Cerebellar cortex (tissue), 1 donor: ENCODE measurements around the gene FHIP2A.
"Not testable (repeated sequence)": the region's sequence is repeated elsewhere in the genome, so short reads cannot be mapped to it uniquely, and the experiment has no call there.

Source experiments
- DNase-seq: peaks from one replicate; pipeline ENCODE4 v3.0.0-alpha.2; 2015; ENCODE audit warnings: low spot score

The FHIP2A gene

DNA sequence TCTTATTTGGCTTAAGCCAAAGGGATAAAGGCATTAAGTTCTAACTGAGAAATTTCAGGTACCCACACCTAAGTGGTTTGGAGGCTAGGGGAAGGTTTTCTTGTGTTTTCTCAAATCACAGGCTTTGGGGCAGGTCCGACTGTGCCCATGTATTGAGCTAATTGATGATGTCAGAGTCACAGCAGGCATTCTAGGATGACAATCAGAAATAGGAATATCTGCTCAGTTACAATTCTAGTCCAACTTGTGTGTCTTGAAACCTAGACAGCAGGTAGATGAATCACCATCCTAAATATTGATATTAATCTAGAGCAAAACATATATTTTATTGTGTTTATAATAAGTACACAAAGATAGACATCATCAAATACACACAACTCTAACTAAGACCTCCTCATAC is 2.3 kb upstream of the FHIP2A start:
- no peak for DNase-seq

DNA sequence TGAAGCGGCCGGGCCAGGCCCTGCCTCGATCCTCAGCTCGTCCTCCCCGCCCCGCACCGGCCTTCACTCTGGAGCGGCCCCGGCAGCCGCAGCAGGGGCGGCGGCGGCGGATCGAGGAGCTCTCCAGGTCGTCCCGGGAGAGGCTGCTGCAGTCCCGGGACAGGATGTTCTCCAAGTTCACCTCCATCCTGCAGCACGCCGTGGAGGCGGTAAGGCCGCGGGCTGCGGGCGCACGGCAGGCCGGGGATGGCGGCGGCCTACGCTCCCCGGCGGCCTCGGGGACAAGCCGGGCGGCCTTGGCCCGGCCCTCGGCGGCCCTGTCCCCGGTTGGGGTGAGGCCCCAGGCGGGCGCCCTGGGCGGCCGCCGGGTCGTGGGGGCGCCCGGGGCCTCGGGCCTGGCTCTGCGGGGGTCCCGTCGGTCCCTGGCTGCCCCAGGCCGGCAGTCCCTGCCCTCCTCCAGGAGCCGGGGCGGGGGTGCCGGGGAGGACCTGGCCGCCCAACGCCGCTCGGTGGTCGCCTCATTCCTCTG is 399 bp downstream of the FHIP2A start:
- DNase-seq = peak; percentile 23

DNA sequence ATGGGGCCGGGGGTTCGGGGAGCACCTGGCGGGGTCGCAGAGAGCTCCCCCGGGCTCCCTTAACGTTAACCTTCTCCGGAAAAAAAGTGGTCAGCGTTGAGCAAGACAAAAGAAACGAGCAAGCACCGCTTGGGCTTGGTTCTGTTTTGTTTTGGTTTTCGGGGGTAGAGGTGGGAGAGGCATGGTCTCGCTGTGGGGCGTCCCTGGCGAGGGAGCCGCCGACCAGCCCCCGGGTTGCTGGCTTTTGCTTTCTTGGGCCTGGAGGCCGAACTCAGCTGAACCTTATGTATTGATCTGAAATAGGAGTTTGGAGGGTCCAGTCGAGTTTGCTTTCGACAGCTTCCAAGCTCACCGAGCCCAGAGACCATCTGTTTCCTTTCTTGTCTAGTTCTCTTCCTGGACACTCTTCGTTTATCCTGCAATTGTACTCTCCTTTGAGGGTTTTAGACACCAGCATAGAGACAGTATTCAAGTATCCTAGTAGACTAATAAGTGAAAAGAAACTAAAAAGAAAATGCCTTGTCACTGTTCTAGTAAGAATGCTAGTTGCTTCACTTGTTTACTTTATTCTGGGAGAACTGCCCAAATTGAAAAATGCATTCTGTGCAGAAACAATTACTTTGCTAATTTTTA is 980 bp downstream of the FHIP2A start:
- peak; percentile 57 for DNase-seq

- DNase-seq = peak; percentile 13
Measured at GRCh38 chr10:114823077-114823463, 1.5 kb downstream of the FHIP2A start.

DNA sequence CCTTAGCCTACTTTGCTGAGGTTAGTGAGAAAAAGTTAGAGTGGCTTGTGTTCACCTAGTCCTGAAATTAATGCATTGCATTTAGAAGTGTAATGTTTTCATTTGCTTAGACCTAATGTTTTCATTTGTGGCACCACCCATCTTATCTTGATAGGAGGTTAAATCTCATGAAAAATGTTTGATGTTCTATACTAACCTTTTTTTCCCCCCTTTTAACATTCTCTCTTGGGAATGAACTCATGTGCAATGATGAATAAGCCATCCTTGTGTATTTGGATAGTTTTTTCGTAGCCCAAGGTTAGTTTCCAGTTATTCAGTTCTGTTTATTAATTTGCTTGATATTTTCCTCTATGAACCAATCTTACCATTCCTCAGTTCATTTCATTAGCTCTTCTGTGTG is 2.8 kb downstream of the FHIP2A start:
- DNase-seq = no peak

- no peak for DNase-seq
Measured at GRCh38 chr10:114825513-114826253, 4.1 kb downstream of the FHIP2A start.

GRCh38 chr10:114829160-114829909 is 7.8 kb downstream of the FHIP2A start:
- no peak for DNase-seq

GRCh38 chr10:114831186-114831867 is 9.7 kb downstream of the FHIP2A start:
- DNase-seq = no peak

- DNase-seq = no peak
Measured at GRCh38 chr10:114837690-114838089, 16.1 kb downstream of the FHIP2A start.

DNA sequence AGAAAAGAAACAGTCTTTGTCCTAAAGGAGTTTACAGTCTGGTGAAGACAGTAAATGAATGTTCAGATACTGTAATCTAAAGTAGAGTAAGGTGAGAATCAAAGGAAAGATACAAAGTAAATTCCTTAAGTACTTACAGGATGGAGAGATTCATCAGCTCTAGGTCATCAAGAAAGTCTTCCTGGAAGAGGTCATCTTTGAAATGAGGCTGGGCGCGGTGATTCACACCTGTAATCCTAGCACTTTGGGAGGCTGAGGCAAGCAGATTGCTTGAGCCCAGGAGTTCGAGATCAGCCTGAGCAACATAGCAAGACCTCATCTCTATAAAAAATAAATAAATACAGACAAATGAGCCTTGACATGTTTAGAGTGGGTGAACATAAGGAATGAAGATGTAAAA is 18.3 kb downstream of the FHIP2A start:
- DNase-seq = no peak

DNA sequence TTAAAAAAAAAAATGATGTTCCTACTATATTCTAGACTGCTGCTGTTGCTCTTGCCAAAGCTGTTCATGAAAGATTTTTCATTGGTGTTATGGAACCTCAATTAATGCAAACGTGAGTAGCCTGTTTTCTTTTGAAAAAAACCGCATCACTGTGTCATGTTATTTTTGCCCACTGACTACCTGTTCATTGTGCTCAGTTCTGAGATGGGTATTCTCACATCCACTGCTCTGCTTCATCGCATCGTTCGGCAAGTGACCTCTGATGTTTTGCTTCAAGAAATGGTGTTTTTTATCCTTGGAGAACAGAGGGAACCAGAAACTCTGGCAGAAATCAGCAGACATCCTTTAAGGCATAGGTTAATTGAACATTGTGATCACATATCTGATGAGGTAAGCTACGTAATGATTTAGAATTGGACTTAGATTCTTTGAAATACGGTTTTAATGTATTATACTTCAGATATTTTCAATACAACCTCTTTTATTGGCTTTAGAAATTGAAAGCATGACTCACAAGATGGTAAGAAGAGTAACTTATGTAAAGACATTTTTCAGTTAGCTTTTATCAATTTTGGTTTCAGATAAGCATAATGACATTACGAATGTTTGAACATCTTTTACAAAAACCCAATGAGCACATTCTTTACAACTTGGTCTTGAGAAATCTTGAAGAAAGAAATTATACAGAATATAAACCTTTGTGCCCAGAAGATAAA is 24.6 kb downstream of the FHIP2A start:
- DNase-seq = no peak

DNA sequence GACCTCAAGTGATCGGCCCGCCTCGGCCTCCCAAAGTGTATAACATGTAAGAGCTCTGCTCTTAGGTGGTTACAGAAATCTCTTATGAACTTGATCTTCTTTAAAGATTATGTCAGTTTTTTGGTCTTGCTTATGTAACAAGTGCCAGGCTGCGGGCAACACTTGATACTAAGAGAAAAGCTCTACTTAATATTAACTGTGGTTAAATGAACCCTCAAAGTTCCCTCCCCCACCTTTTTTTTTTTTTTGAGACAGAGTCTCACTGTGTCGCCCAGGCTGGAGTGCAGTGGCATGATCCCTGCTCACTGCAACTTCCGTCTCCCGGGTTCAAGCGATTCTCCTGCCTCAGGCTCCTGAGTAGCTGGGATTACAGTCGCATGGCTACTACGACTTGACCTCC is 25.9 kb downstream of the FHIP2A start:
- not testable (repeated sequence) for DNase-seq

DNA sequence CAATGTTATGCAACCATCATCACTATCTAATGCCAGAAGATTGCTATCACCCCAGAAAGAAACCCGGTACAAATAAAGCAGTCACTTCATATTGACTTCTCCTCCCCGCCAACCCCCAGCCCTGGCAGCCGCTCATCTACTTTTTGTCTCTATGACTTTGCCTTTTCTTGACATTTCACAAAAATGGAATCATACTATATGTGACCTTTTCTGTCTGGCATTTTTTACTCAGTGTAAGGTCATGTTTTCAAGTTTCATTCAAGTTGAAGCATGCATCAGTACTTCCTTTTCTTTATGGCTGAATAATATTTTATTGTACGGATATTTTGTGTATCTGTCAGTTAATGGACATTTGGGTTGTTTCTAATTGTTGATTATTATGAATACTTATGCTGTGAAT is 28.1 kb downstream of the FHIP2A start:
- DNase-seq = no peak

- DNase-seq = no peak
Measured at GRCh38 chr10:114850126-114850525, 28.5 kb downstream of the FHIP2A start.

GRCh38 chr10:114851336-114851735 is 29.8 kb downstream of the FHIP2A start:
- no peak for DNase-seq

- DNase-seq = no peak
Measured at GRCh38 chr10:114852197-114852596, 30.6 kb downstream of the FHIP2A start.

- DNase-seq = no peak
Measured at GRCh38 chr10:114854906-114855305, 33.3 kb downstream of the FHIP2A start.

- no peak for DNase-seq
Measured at GRCh38 chr10:114855776-114856543, 34.4 kb downstream of the FHIP2A start.

GRCh38 chr10:114856544-114857287 is 35.1 kb downstream of the FHIP2A start:
- DNase-seq = no peak

DNA sequence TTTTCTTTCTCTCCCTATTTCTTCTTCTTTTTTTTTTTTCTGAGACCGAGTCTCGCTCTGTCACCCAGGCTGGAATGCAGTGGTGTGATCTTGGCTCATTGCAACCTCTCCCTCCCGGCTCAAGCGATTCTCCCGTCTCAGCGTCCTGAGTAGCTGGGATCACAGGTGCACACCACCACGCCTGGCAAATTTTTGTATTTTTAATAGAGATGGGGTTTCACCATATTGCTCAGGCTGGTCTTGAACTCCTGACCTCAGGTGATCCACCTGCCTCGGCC is 35.6 kb downstream of the FHIP2A start:
- not testable (repeated sequence) for DNase-seq
